IPS-18c (cell line): ENCODE results near the gene TRPM5.

Source experiments
- H3K4me3 ChIP-seq: 2 replicates; pipeline ENCODE4 v1.7.0; 2013; ENCODE audit warnings: low read depth, mild to moderate bottlenecking, low read length, moderate library complexity; ENCODE audit not compliant: insufficient read depth
- H3K9me3 ChIP-seq: one replicate; pipeline ENCODE4 v1.6.1; 2013; ENCODE audit warnings: mild to moderate bottlenecking, low read length, moderate library complexity; ENCODE audit not compliant: control insufficient read depth, insufficient read depth

TRPM5 gene

GRCh38 chr11:2461253-2461955 is 17.1 kb upstream of the TRPM5 start:
- Histone ChIP-seq H3K9me3 (no peaks in the 10 kb centered on the region), H3K4me3 (no peak overlapping the region)

- H3K4me3 ChIP-seq = no peak overlapping the region
- H3K9me3 ChIP-seq = no peaks in the 10 kb centered on the region
Measured at GRCh38 chr11:2460540-2461252, 16.4 kb upstream of the TRPM5 start.

GRCh38 chr11:2459796-2460531 is 15.7 kb upstream of the TRPM5 start:
- Histone ChIP-seq H3K4me3 (no peak overlapping the region), H3K9me3 (no peaks in the 10 kb centered on the region)

GRCh38 chr11:2459016-2459725 is 14.9 kb upstream of the TRPM5 start:
- Histone ChIP-seq H3K4me3 (no peak overlapping the region), H3K9me3 (no peaks in the 10 kb centered on the region)

GRCh38 chr11:2458321-2458720 is 14.0 kb upstream of the TRPM5 start:
- H3K9me3 ChIP-seq = no peaks in the 10 kb centered on the region
- H3K4me3 ChIP-seq = no peak overlapping the region

- Histone ChIP-seq H3K9me3 (peaks cover 2% of the 10 kb centered on the region), H3K4me3 (no peak overlapping the region)
Measured at GRCh38 chr11:2453436-2453835, 9.1 kb upstream of the TRPM5 start.

- no peak overlapping the region for H3K4me3 ChIP-seq
- H3K9me3 ChIP-seq = peaks cover 2% of the 10 kb centered on the region
Measured at GRCh38 chr11:2452321-2453012, 8.2 kb upstream of the TRPM5 start.

- Histone ChIP-seq H3K9me3 (peaks cover 2% of the 10 kb centered on the region), H3K4me3 (no peak overlapping the region)
Measured at GRCh38 chr11:2451916-2452315, 7.6 kb upstream of the TRPM5 start.

- H3K9me3 ChIP-seq = peaks cover 2% of the 10 kb centered on the region
- H3K4me3 ChIP-seq = no peak overlapping the region
Measured at GRCh38 chr11:2451336-2451735, 7.0 kb upstream of the TRPM5 start.

GRCh38 chr11:2450321-2451041 is 6.2 kb upstream of the TRPM5 start:
- H3K4me3 ChIP-seq = no peak overlapping the region
- H3K9me3 ChIP-seq = peaks cover 2% of the 10 kb centered on the region

GRCh38 chr11:2449548-2450320 is 5.4 kb upstream of the TRPM5 start:
- Histone ChIP-seq H3K4me3 (no peak overlapping the region), H3K9me3 (peaks cover 2% of the 10 kb centered on the region)

GRCh38 chr11:2448661-2449547 is 4.6 kb upstream of the TRPM5 start:
- Histone ChIP-seq H3K9me3 (peaks cover 2% of the 10 kb centered on the region), H3K4me3 (no peak overlapping the region)

GRCh38 chr11:2447951-2448650 is 3.8 kb upstream of the TRPM5 start:
- Histone ChIP-seq H3K9me3 (peaks cover 2% of the 10 kb centered on the region), H3K4me3 (no peak overlapping the region)

GRCh38 chr11:2447253-2447950 is 3.1 kb upstream of the TRPM5 start:
- Histone ChIP-seq H3K9me3 (no peaks in the 10 kb centered on the region), H3K4me3 (no peak overlapping the region)
